Osteocyte (in vitro differentiated cells): ENCODE measurements around the gene ANAPC5. TPM values are rescaled to one million over a fixed set of nuclear protein-coding genes. Genes with fewer than 3 reads are reported as not detected.
"Not testable (repeated sequence)": the region's sequence is repeated elsewhere in the genome, so short reads cannot be mapped to it uniquely, and the experiment has no call there.

Experiments used
- DNase-seq: peaks from one replicate; pipeline ENCODE4 v3.0.0; 2021; ENCODE audit warnings: mixed read lengths; ENCODE audit not compliant: unreplicated experiment; ENCODE audit errors: extremely low spot score
- H3K27ac Mint-ChIP-seq: one replicate; pipeline ENCODE4 v1.8.0; 2021; ENCODE audit warnings: mild to moderate bottlenecking, mixed read lengths; ENCODE audit not compliant: unreplicated experiment
- H3K27me3 Mint-ChIP-seq: one replicate; pipeline ENCODE4 v1.8.0; 2021; ENCODE audit warnings: mixed read lengths; ENCODE audit not compliant: unreplicated experiment
- H3K36me3 Mint-ChIP-seq: one replicate; pipeline ENCODE4 v1.8.0; 2021; ENCODE audit warnings: mixed read lengths; ENCODE audit not compliant: unreplicated experiment
- H3K4me1 Mint-ChIP-seq: one replicate; pipeline ENCODE4 v1.8.0; 2021; ENCODE audit warnings: mixed read lengths; ENCODE audit not compliant: unreplicated experiment
- H3K4me3 Mint-ChIP-seq: one replicate; pipeline ENCODE4 v1.8.0; 2021; ENCODE audit warnings: mild to moderate bottlenecking, moderate library complexity, mixed read lengths; ENCODE audit not compliant: unreplicated experiment
- H3K9me3 Mint-ChIP-seq: one replicate; pipeline ENCODE4 v1.8.0; 2021; ENCODE audit warnings: mixed read lengths; ENCODE audit not compliant: unreplicated experiment
- CTCF ChIP-seq: fragments of 200-600 bp; sonication (generic); IDR thresholded peaks from 2 replicates; pipeline ENCODE4 v1.5.0; 2021; ENCODE audit warnings: antibody characterized with exemption, mild to moderate bottlenecking, moderate library complexity
- total RNA-seq: library from RNA; stranded (reverse); gene quantifications from 2 replicates; pipeline ENCODE4 v1.2.1, GENCODE V29; 2021

ANAPC5 gene
- total RNA-seq, 1 donor from 2014 or later: 130 TPM

GRCh38 chr12:121397521-121397920 lies 45.3 kb upstream of the ANAPC5 start:
- H3K27me3 Mint-ChIP-seq: no peaks in the 10 kb centered on the region
- H3K9me3 Mint-ChIP-seq: no peaks in the 10 kb centered on the region
- no peak for DNase-seq
- H3K4me3 Mint-ChIP-seq: no peak overlapping the region
- H3K36me3 Mint-ChIP-seq: no peaks in the 10 kb centered on the region
- TF ChIP-seq CTCF: no peak
- peaks cover 27% of the 10 kb centered on the region for H3K4me1 Mint-ChIP-seq
- H3K27ac Mint-ChIP-seq: no peak overlapping the region

- Mint-ChIP-seq H3K27me3 (no peaks in the 10 kb centered on the region), H3K9me3 (no peaks in the 10 kb centered on the region), H3K36me3 (no peaks in the 10 kb centered on the region), H3K4me3 (no peak overlapping the region), H3K4me1 (no peaks in the 10 kb centered on the region), H3K27ac (no peak overlapping the region)
- TF ChIP-seq CTCF: no peak
- DNase-seq: no peak
Measured at GRCh38 chr12:121392325-121392716, 40.1 kb upstream of the ANAPC5 start.

- Mint-ChIP-seq H3K4me1 (no peaks in the 10 kb centered on the region), H3K4me3 (no peak overlapping the region), H3K36me3 (no peaks in the 10 kb centered on the region), H3K9me3 (no peaks in the 10 kb centered on the region), H3K27ac (no peak overlapping the region), H3K27me3 (no peaks in the 10 kb centered on the region)
- no peak for TF ChIP-seq CTCF
- DNase-seq: no peak
Measured at GRCh38 chr12:121391619-121392324, 39.6 kb upstream of the ANAPC5 start.

GRCh38 chr12:121390856-121391255 lies 38.6 kb upstream of the ANAPC5 start:
- no peaks in the 10 kb centered on the region for H3K27me3 Mint-ChIP-seq
- H3K4me3 Mint-ChIP-seq: no peak overlapping the region
- no peak for DNase-seq
- no peaks in the 10 kb centered on the region for H3K9me3 Mint-ChIP-seq
- H3K27ac Mint-ChIP-seq: no peak overlapping the region
- H3K4me1 Mint-ChIP-seq: no peaks in the 10 kb centered on the region
- no peaks in the 10 kb centered on the region for H3K36me3 Mint-ChIP-seq
- TF ChIP-seq CTCF: no peak

GRCh38 chr12:121388421-121388981 lies 36.3 kb upstream of the ANAPC5 start:
- Mint-ChIP-seq H3K9me3 (no peaks in the 10 kb centered on the region), H3K4me1 (no peaks in the 10 kb centered on the region), H3K36me3 (no peaks in the 10 kb centered on the region), H3K27me3 (no peaks in the 10 kb centered on the region), H3K27ac (no peak overlapping the region), H3K4me3 (no peak overlapping the region)
- DNase-seq: no peak
- no peak for TF ChIP-seq CTCF

- not testable (repeated sequence) for H3K9me3 Mint-ChIP-seq
Measured at GRCh38 chr12:121384891-121385290, 32.7 kb upstream of the ANAPC5 start.

More at GRCh38 chr12:121384891-121385290, 32.7 kb upstream of the ANAPC5 start:
- not testable (repeated sequence) for H3K36me3 Mint-ChIP-seq, H3K4me3 Mint-ChIP-seq, DNase-seq, H3K27ac Mint-ChIP-seq, H3K27me3 Mint-ChIP-seq, H3K4me1 Mint-ChIP-seq
